GM13977 (cell line): ENCODE results near the gene ALDH3B2.

Experiments used
- DNase-seq: peaks from one replicate; pipeline ENCODE4 v3.0.0; 2012; ENCODE audit warnings: low spot score
- CTCF ChIP-seq: IDR thresholded peaks from 2 replicates; pipeline ENCODE4 v1.5.1; 2012; ENCODE audit warnings: mild to moderate bottlenecking, control low read depth; ENCODE audit not compliant: insufficient read depth; ENCODE audit errors: extremely low read depth, missing control alignments
- in situ Hi-C: fragments of 300-500 bp; cut with MboI; formaldehyde crosslinking; loops from one replicate; pipeline ENCODE4 v1.12.0; 2022; ENCODE audit warnings: low sequenced_read_pairs, low pct_unique_long_range_greater_than_20kb, mixed read lengths, inconsistent platforms; ENCODE audit not compliant: unreplicated experiment

Gene ALDH3B2

GRCh38 chr11:67668192-67668551, 6.3 kb downstream of the ALDH3B2 start:
- no peak for DNase-seq
- no peak for TF ChIP-seq CTCF
- in situ Hi-C loops, result no loop called here

GRCh38 chr11:67667490-67668191, 6.8 kb downstream of the ALDH3B2 start:
- no peak for TF ChIP-seq CTCF
- in situ Hi-C loops, result no loop called here
- peak; percentile 55 for DNase-seq

GRCh38 chr11:67666676-67667489, 7.5 kb downstream of the ALDH3B2 start:
- no peak for TF ChIP-seq CTCF
- DNase-seq, result peak; percentile 15
- in situ Hi-C loops, result no loop called here

GRCh38 chr11:67666303-67666645, 8.1 kb downstream of the ALDH3B2 start:
- no peak for DNase-seq
- TF ChIP-seq CTCF, result no peak
- in situ Hi-C loops, result no loop called here

GRCh38 chr11:67665541-67666302, 8.7 kb downstream of the ALDH3B2 start:
- DNase-seq, result peak; percentile 45
- TF ChIP-seq CTCF, result peak; percentile 26
- in situ Hi-C loops, result no loop called here

- in situ Hi-C loops, result no loop called here
- peak; percentile 15 for DNase-seq
- no peak for TF ChIP-seq CTCF
These were observed 9.5 kb downstream of the ALDH3B2 start for GRCh38 chr11:67664696-67665540.
